GM12878 (cell line): ENCODE data around the gene LRRC75A. TPM values are rescaled to one million over a fixed set of nuclear protein-coding genes. Genes with fewer than 3 reads are reported as not detected.

Experiments
- ATAC-seq: fragments of 200-7000 bp; cut with Tn5 transposase; 3 replicates; pipeline ENCODE4 v1.9.1; 2020; ENCODE audit warnings: mild to moderate bottlenecking, moderate library complexity
- BruUV-seq: library from RNA; stranded (reverse); fragments of 400-500 nt; replicated peaks from 2 replicates; lab custom pipeline; 2021; lab: Mats Ljungman, UMichigan
- CTCF ChIA-PET: fragments of 300-600 bp; sonication (Branson Sonifier 250); formaldehyde crosslinking; extraction: SDS; loops from one replicate; lab custom pipeline; 2021; ENCODE audit warnings: inconsistent platforms; lab: Yijun Ruan, JAX
- POLR2A ChIA-PET: fragments of 350-600 bp; formaldehyde crosslinking; extraction: SDS; loops from one replicate; lab custom pipeline; 2021; ENCODE audit warnings: inconsistent platforms; lab: Charles Lee
- RAD21 ChIA-PET: fragments of 300-600 bp; sonication (Branson Sonifier 250); formaldehyde crosslinking; loops from one replicate; lab custom pipeline; 2023; ENCODE audit warnings: antibody characterized with exemption; ENCODE audit not compliant: unreplicated experiment; lab: Charles Lee
- SMC1A ChIA-PET: fragments of 300-600 bp; sonication (Branson Sonifier 250); formaldehyde crosslinking; loops from one replicate; lab custom pipeline; 2023; ENCODE audit not compliant: unreplicated experiment, uncharacterized antibody; lab: Charles Lee
- DNase-seq: peaks from one replicate; pipeline ENCODE4 v3.0.0-alpha.2; 2011; ENCODE audit warnings: low read depth, low spot score
- FAIRE-seq: peaks from 3 replicates; lab custom pipeline; 2011; peaks lifted over from hg19 to GRCh38; lab: Jason Lieb, UNC
- H2AFZ ChIP-seq: 2 replicates; pipeline ENCODE4 v1.6.0; 2011; ENCODE audit warnings: low read depth, low read length, control low read depth; ENCODE audit not compliant: control insufficient read depth
- H3K27ac ChIP-seq: 2 replicates; pipeline ENCODE4 v1.5.1; 2011; ENCODE audit warnings: control low read depth; ENCODE audit not compliant: control insufficient read depth, insufficient read depth
- H3K27me3 ChIP-seq, 2 experiments: replicated peaks in 1 of 2; 2 replicates each; pipeline versions ENCODE4 v1.6.0 to v1.6.1; 2011; ENCODE audit warnings: low read length in 1 of 2; ENCODE audit not compliant: control insufficient read depth in 2 of 2, insufficient read depth in 2 of 2
- H3K36me3 ChIP-seq, 2 experiments: 2 replicates each; pipeline ENCODE4 v1.5.1; 2011; ENCODE audit warnings: low read length in 1 of 2; ENCODE audit not compliant: control insufficient read depth in 2 of 2, insufficient read depth in 2 of 2
- H3K4me1 ChIP-seq: 2 replicates; pipeline ENCODE4 v1.6.1; 2011; ENCODE audit warnings: mild to moderate bottlenecking, low read length, moderate library complexity, mixed read lengths; ENCODE audit not compliant: control insufficient read depth, insufficient read depth
- H3K4me2 ChIP-seq: 2 replicates; pipeline ENCODE4 v1.6.0; 2011; ENCODE audit warnings: control low read depth; ENCODE audit not compliant: control insufficient read depth, insufficient read depth
- H3K4me3 ChIP-seq: fragments of 200-600 bp; sonication (generic); 2 replicates; pipeline ENCODE4 v1.5.1; 2016
- H3K79me2 ChIP-seq: 2 replicates; pipeline ENCODE4 v1.6.0; 2011; ENCODE audit warnings: low read length; ENCODE audit not compliant: control insufficient read depth, insufficient read depth
- H3K9ac ChIP-seq: 2 replicates; pipeline ENCODE4 v1.8.0; 2011; ENCODE audit warnings: low read length, control low read depth, mixed read lengths; ENCODE audit not compliant: control insufficient read depth, insufficient read depth
- H3K9me3 ChIP-seq: replicated peaks from 3 replicates; pipeline ENCODE4 v1.5.1; 2011; ENCODE audit warnings: mild to moderate bottlenecking, low read length; ENCODE audit not compliant: control insufficient read depth, insufficient read depth
- H4K20me1 ChIP-seq: 2 replicates; pipeline ENCODE4 v1.6.0; 2011; ENCODE audit not compliant: control insufficient read depth, insufficient read depth
- ASH2L ChIP-seq: fragments of 300-600, 200-600 bp; sonication (generic); IDR thresholded peaks from 2 replicates; pipeline ENCODE4 v1.6.1; 2017; ENCODE audit warnings: low read depth, mild to moderate bottlenecking, borderline replicate concordance
- EP300 ChIP-seq, 2 experiments: fragments of 150-350 bp in 1 of 2; IDR thresholded peaks; 2 replicates each; pipeline ENCODE4 v1.6.1; 2011 to 2012; ENCODE audit warnings: low read depth in 2 of 2, low read length in 2 of 2, borderline replicate concordance in 1 of 2, improper control_type of control experiment in 1 of 2, inconsistent platforms in 1 of 2; ENCODE audit not compliant: control insufficient read depth in 1 of 2
- HDAC2 ChIP-seq: fragments of 200-600 bp; sonication (generic); IDR thresholded peaks from 2 replicates; pipeline ENCODE4 v1.6.1; 2017
- MEF2A ChIP-seq: IDR thresholded peaks from 2 replicates; pipeline ENCODE4 v1.6.1; 2011; ENCODE audit warnings: low read depth, mild to moderate bottlenecking, low read length, moderate library complexity; ENCODE audit not compliant: insufficient read depth
- NBN ChIP-seq: fragments of 450-650 bp; IDR thresholded peaks from 2 replicates; pipeline ENCODE4 v1.6.1; 2016
- PBX3 ChIP-seq: IDR thresholded peaks from 2 replicates; pipeline ENCODE4 v1.6.1; 2011; ENCODE audit warnings: mild to moderate bottlenecking, low read depth, low read length, moderate library complexity; ENCODE audit not compliant: insufficient replicate concordance
- PKNOX1 ChIP-seq: fragments of 450-650 bp; IDR thresholded peaks from 2 replicates; pipeline ENCODE4 v1.6.1; 2016; ENCODE audit warnings: mild to moderate bottlenecking
- RELA ChIP-seq: fragments of 450-650 bp; IDR thresholded peaks from 2 replicates; pipeline ENCODE4 v1.8.0; 2014; ENCODE audit warnings: borderline replicate concordance; ENCODE audit not compliant: partially characterized antibody
- WGBS: methylation state at CpG from one replicate; pipeline ENCODE4 v1.1.6; 2016; ENCODE audit warnings: low lambda C conversion rate; ENCODE audit not compliant: insufficient replicate concordance, insufficient coverage; ENCODE audit errors: missing lambda C conversion rate; 5-methylcytosine and 5-hydroxymethylcytosine counted together
- in situ Hi-C: fragments of 300-500 bp; cut with MboI; formaldehyde crosslinking; loops from 9 replicates; pipeline ENCODE4 v1.14.3; 2018; ENCODE audit warnings: mixed read lengths
- intact Hi-C: fragments of 100-400 bp; cut with micrococcal nuclease; formaldehyde crosslinking; loops from one replicate; pipeline ENCODE4 v1.14.2; 2022; ENCODE audit not compliant: unreplicated experiment
- polyA plus RNA-seq, 11 experiments: library from polyadenylated mRNA; depleted of rRNA in 4 of 11; unstranded in 6 of 11; stranded (reverse) in 5 of 11; fragments of >200 nt; fragmentation: Nextera tagmentation in 4 of 11; fragmentation: Illumina TruSeq in 1 of 11; extraction: Ambion mirVana in 4 of 11; extraction: Trizol in 1 of 11; gene quantifications; 1 replicate in 1 of 11; 2 replicates in 10 of 11; pipeline versions ENCODE4 v1.2.1 to v1.2.3, GENCODE V29; 2011 to 2016; ENCODE audit warnings: inconsistent platforms in 2 of 11, missing spikeins in 2 of 11, low read depth in 1 of 11
- total RNA-seq, 4 experiments: library from RNA; depleted of rRNA in 3 of 4; stranded (reverse); fragments of >200 nt in 3 of 4; fragmentation: Illumina TruSeq in 1 of 4; extraction: Trizol in 1 of 4; gene quantifications; 2 replicates each; pipeline versions ENCODE4 v1.2.1 to v1.2.3, GENCODE V29; 2013 to 2021

The LRRC75A gene
- total and polyA plus RNA-seq, 10 of the 15 experiments (the other 5 are each of a cell fraction or from before 2014, with no cell fraction given) = 0.01 to 1.3 (median 0.09) TPM; not detected in 2

- H2AFZ ChIP-seq = no peak overlapping the region
- H4K20me1 ChIP-seq = no peaks in the 10 kb centered on the region
- 74% methylated on average over 6 of the region's 7 CpGs for WGBS
- no peaks in the 10 kb centered on the region for H3K9me3 ChIP-seq
- no TSS peak for BruUV-seq
- FAIRE-seq (no peak), ATAC-seq (no peak), DNase-seq (no peak)
- H3K27me3 ChIP-seq = no peaks in the 10 kb centered on the region
- intact Hi-C loops = loop anchor here (2.0 to 10.0 kb wide), 2 partner anchors 21 to 203 kb away; partner anchors contain the start of genes NCOR1 and PIGL
- ChIA-PET SMC1A (interaction anchor here (1.1 to 5.4 kb wide), 7 partner anchors 10 to 129 kb away, joined by 3 to 41 read pairs (median 5); no protein-coding TSS in a partner anchor), CTCF (interaction anchor here (0.6 to 7.4 kb wide), 11 partner anchors 8 to 103 kb away, joined by 3 to 127 read pairs (median 13); partner anchors contain the start of gene UBB), RAD21 (interaction anchor here (0.8 to 6.8 kb wide), 7 partner anchors 10 to 169 kb away, joined by 3 to 82 read pairs (median 4); no protein-coding TSS in a partner anchor), POLR2A (interaction anchor here (0.6 to 6.7 kb wide), 6 partner anchors 10 to 231 kb away, joined by 3 to 54 read pairs (median 16); partner anchors contain the start of gene UBB)
- peak overlapping the region; percentile 91 for H3K27ac ChIP-seq
- peaks cover 46% of the 10 kb centered on the region for H3K4me1 ChIP-seq
- peaks cover 61% of the 10 kb centered on the region for H3K79me2 ChIP-seq
- in situ Hi-C loops = loop anchor here (5.0 to 10.0 kb wide), 2 partner anchors 36 to 567 kb away; partner anchors contain the start of gene UBB
- peak overlapping the region; percentile 73 for H3K9ac ChIP-seq
- H3K4me2 ChIP-seq = peak overlapping the region; percentile 92
- peak overlapping the region; percentile 95; the same call in 1 of the 2 replicates for H3K4me3 ChIP-seq
- TF ChIP-seq NBN (no peak), PBX3 (peak; percentile 61), HDAC2 (no peak), RELA (no peak), MEF2A (no peak), ASH2L (no peak), EP300 (IDR thresholded peaks at IDR 0.05; ENCODE audit: borderline replicate concordance in 1 of 2, control insufficient read depth in 1 of 2, low read depth in 2 of 2, low read length in 2 of 2) (no peak), PKNOX1 (peak; percentile 80)
- H3K36me3 ChIP-seq = peaks cover 15 to 16% of the 10 kb centered on the region in 2 experiments
These were observed 73.9 kb downstream of the LRRC75A start for GRCh38 chr17:16417896-16418684.
